Calu3 (cell line): Measurements from ENCODE around the gene AMOT. TPM values are rescaled to one million over a fixed set of nuclear protein-coding genes. Genes with fewer than 3 reads are reported as not detected.

Experiments
- BruUV-seq: library from RNA; stranded (reverse); fragments of 400-500 nt; replicated peaks from 2 replicates; lab custom pipeline; 2021; lab: Mats Ljungman, UMichigan
- CTCF ChIA-PET: fragments of 300-600 bp; sonication (Branson Sonifier 250); formaldehyde crosslinking; loops from one replicate; lab custom pipeline; 2022; ENCODE audit warnings: antibody characterized with exemption; lab: Charles Lee
- DNase-seq: peaks from one replicate; pipeline ENCODE4 v3.0.0; 2022
- H3K27ac Mint-ChIP-seq: one replicate; pipeline ENCODE4 v1.8.0; 2022; ENCODE audit warnings: mixed read lengths; ENCODE audit not compliant: unreplicated experiment
- H3K27me3 Mint-ChIP-seq: one replicate; pipeline ENCODE4 v1.8.0; 2022; ENCODE audit warnings: mixed read lengths; ENCODE audit not compliant: unreplicated experiment
- H3K36me3 Mint-ChIP-seq: one replicate; pipeline ENCODE4 v1.8.0; 2022; ENCODE audit warnings: mild to moderate bottlenecking, moderate library complexity, mixed read lengths; ENCODE audit not compliant: insufficient read depth, unreplicated experiment
- H3K4me1 Mint-ChIP-seq: one replicate; pipeline ENCODE4 v1.8.0; 2022; ENCODE audit warnings: mild to moderate bottlenecking, low read depth, mixed read lengths; ENCODE audit not compliant: unreplicated experiment
- H3K4me3 Mint-ChIP-seq: one replicate; pipeline ENCODE4 v1.8.0; 2022; ENCODE audit warnings: mild to moderate bottlenecking, low read depth, moderate library complexity, mixed read lengths; ENCODE audit not compliant: unreplicated experiment
- H3K9me3 Mint-ChIP-seq: one replicate; pipeline ENCODE4 v1.8.0; 2022; ENCODE audit warnings: low read depth, mixed read lengths; ENCODE audit not compliant: unreplicated experiment
- intact Hi-C: fragments of 100-400 bp; cut with micrococcal nuclease; formaldehyde crosslinking; loops from one replicate; pipeline ENCODE4 v1.10.0; 2022; ENCODE audit not compliant: unreplicated experiment
- total RNA-seq: library from RNA; stranded (reverse); gene quantifications from 2 replicates; pipeline ENCODE4 v1.2.3, GENCODE V29; 2022
- TF ChIP-seq, protein P1 (sequence below): fragments of 200-600 bp; IDR thresholded peaks from one replicate; pipeline ENCODE4 v1.8.0; 2022; ENCODE audit warnings: antibody characterized with exemption; ENCODE audit not compliant: unreplicated experiment

AMOT gene
- total RNA-seq, 1 experiment from 2014 or later, result 16.2 TPM

DNA sequence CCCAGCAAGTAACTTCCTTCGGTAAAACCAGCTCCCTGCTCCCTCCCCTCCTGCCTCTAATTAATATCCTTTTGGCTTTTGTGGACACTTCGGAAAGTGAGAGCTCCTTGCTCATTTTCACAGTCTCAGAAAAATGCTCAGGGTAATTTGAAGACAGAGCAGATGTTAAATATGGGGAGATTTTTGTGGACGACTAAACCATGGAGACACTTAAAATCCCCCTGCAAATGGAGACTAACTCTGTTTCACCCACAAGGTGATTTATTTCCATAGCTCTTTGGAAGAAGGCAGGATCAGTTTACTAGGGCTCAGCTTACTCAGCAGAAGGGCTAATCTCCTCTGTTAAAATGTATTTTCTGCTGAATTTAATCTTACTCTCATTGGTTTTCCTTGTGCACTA lies 12.2 kb upstream of the AMOT start:
- no peaks in the 10 kb centered on the region for H3K27me3 Mint-ChIP-seq
- BruUV-seq, result no TSS peak
- peaks cover 11% of the 10 kb centered on the region for H3K4me1 Mint-ChIP-seq
- no peak overlapping the region for H3K27ac Mint-ChIP-seq
- no peak overlapping the region for H3K4me3 Mint-ChIP-seq
- TF ChIP-seq, protein P1, sequence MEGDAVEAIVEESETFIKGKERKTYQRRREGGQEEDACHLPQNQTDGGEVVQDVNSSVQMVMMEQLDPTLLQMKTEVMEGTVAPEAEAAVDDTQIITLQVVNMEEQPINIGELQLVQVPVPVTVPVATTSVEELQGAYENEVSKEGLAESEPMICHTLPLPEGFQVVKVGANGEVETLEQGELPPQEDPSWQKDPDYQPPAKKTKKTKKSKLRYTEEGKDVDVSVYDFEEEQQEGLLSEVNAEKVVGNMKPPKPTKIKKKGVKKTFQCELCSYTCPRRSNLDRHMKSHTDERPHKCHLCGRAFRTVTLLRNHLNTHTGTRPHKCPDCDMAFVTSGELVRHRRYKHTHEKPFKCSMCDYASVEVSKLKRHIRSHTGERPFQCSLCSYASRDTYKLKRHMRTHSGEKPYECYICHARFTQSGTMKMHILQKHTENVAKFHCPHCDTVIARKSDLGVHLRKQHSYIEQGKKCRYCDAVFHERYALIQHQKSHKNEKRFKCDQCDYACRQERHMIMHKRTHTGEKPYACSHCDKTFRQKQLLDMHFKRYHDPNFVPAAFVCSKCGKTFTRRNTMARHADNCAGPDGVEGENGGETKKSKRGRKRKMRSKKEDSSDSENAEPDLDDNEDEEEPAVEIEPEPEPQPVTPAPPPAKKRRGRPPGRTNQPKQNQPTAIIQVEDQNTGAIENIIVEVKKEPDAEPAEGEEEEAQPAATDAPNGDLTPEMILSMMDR, result no peak
- CTCF ChIA-PET, result no interaction called here
- DNase-seq, result no peak
- H3K36me3 Mint-ChIP-seq, result no peaks in the 10 kb centered on the region
- intact Hi-C loops, result no loop called here
- no peaks in the 10 kb centered on the region for H3K9me3 Mint-ChIP-seq

DNA sequence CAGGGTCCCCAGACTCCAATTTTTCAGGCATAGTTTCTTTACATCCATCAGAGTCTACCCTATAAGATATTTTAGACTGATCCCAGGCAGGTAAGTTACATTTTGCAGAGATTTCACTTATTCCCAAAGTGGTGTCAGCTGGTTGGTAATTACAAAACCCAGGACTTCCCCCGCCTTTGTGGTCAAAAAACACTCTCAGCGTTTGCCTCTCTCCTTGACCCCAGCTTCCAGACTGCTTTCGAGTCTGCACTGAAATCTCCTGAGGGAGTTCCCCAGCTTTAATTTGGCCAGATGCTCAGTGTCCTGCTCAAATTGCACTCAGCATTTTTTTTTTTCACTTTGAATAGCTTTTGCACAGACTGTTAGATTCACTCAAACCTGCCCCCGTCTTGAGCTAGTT lies 11.2 kb upstream of the AMOT start:
- Mint-ChIP-seq H3K9me3 (no peaks in the 10 kb centered on the region), H3K27me3 (no peaks in the 10 kb centered on the region), H3K4me3 (no peak overlapping the region), H3K27ac (no peak overlapping the region), H3K36me3 (no peaks in the 10 kb centered on the region), H3K4me1 (peaks cover 11% of the 10 kb centered on the region)
- intact Hi-C loops, result no loop called here
- DNase-seq, result no peak
- TF ChIP-seq, protein P1, result no peak
- CTCF ChIA-PET, result interaction anchor here (1.5 kb wide), 1 partner anchor 10 kb away, joined by 3 read pairs; no protein-coding TSS in a partner anchor
- no TSS peak for BruUV-seq

DNA sequence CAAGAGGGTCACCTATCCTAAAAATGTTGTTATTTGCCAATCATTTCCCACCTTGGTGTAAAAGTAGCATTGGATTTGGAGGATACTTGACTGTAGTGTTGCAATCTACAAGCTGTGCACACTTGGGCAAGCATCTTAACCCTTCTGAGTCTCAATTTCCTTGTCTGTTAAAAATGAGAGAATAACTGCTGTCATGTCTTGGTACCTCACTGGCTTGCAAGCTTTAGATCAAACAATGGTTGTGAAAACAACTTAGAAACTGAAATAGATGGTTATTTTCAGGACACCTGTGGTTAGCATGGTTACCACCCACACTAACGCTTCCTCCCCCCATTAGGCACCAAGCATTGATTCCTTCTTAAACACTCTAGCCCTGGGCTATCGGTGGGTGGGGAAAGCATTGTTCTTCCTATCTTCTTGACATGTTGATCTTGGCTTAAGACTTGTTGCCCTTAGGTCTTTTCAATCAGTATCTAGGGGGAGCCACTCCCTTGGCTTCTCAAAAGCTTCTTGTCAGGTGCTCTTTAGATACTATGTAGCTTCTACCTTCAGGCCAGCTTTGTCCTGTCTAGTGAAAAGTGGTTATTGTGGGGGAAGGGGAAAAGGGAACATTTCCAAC lies 10.6 kb upstream of the AMOT start:
- H3K36me3 Mint-ChIP-seq, result no peaks in the 10 kb centered on the region
- TF ChIP-seq, protein P1, result no peak
- H3K27ac Mint-ChIP-seq, result no peak overlapping the region
- no TSS peak for BruUV-seq
- no peak for DNase-seq
- intact Hi-C loops, result no loop called here
- H3K4me3 Mint-ChIP-seq, result no peak overlapping the region
- peaks cover 11% of the 10 kb centered on the region for H3K4me1 Mint-ChIP-seq
- CTCF ChIA-PET, result interaction anchor here (1.5 kb wide), 1 partner anchor 10 kb away, joined by 3 read pairs; no protein-coding TSS in a partner anchor
- H3K27me3 Mint-ChIP-seq, result no peaks in the 10 kb centered on the region
- H3K9me3 Mint-ChIP-seq, result no peaks in the 10 kb centered on the region

DNA sequence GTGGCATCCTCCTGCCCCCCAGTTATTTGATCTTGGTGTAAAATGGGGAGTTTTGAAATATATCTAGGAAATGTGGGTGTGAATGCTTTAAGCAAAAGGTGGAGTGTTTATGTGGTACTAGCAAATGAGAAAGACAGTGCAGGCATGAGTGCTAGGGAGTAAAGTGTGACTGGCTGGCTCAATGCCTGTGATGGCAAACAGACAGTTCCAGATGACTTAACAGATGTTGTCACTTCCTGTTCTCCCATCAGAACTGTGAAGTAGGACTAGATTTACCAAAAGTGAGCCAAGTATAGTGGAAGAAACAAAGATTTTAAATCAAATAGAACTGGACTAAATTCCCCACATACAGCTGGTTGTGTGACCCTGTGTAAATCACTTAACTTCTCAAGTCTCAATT lies 8.4 kb upstream of the AMOT start:
- H3K4me3 Mint-ChIP-seq, result no peak overlapping the region
- CTCF ChIA-PET, result no interaction called here
- TF ChIP-seq, protein P1, result no peak
- no peak overlapping the region for H3K27ac Mint-ChIP-seq
- intact Hi-C loops, result no loop called here
- BruUV-seq, result no TSS peak
- no peaks in the 10 kb centered on the region for H3K36me3 Mint-ChIP-seq
- H3K4me1 Mint-ChIP-seq, result peaks cover 17% of the 10 kb centered on the region
- no peaks in the 10 kb centered on the region for H3K27me3 Mint-ChIP-seq
- DNase-seq, result no peak
- no peaks in the 10 kb centered on the region for H3K9me3 Mint-ChIP-seq
